HG02798 (cell line): ENCODE measurements around the gene SERPINB3.
"Not testable (repeated sequence)": the region's sequence is repeated elsewhere in the genome, so short reads cannot be mapped to it uniquely, and the experiment has no call there.

ENCODE experiments used
- ATAC-seq: cut with Tn5 transposase; IDR thresholded peaks from one replicate; pipeline ENCODE4 v1.9.1; 2021; ENCODE audit warnings: mild to moderate bottlenecking; ENCODE audit not compliant: unreplicated experiment, poor library complexity

Gene SERPINB3

DNA sequence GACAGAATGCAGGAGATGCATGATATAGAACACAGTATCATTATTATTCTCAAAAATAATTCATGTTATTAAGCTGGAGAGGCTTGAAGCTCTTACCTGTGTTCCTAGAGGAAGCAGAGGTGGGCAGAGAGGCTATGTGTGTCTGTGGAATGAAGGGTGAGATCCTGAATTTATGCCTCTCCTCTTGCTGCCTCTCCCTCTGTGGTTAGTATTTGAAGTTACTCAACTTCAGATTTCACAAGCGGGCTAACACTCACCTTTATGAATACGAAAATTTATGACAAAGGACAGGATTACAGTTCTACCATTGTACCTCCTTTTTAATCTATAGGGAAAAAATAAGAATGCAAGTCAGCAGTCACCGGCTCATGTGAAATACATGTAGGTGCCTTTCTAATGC lies at the start of gene SERPINB3:
Gene SERPINB3 (minus strand): TSS at position 144 of the 400 bp plus-strand sequence. CDS start 677 bp downstream, outside the sequence.
- not testable (repeated sequence) for ATAC-seq

DNA sequence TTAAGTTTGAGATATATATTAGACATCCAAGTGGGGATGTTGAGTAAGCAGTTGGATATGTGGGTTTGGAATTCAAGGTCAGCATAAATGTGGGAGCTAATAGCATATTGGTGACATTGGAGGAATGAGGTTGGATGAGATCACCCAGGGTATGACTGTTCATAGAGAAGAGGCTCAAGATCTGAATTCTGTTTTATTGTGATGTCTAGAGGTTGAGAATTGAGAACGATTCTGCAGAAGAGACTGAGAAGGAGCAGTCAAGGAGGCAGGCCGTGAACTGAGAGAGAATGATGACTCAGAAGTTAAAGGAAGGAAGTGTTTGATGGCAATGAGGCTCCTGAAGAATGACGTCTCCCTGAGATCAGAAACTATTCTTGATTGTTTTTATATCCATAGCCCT lies 47.0 kb upstream of the SERPINB3 start:
- ATAC-seq = no peak

DNA sequence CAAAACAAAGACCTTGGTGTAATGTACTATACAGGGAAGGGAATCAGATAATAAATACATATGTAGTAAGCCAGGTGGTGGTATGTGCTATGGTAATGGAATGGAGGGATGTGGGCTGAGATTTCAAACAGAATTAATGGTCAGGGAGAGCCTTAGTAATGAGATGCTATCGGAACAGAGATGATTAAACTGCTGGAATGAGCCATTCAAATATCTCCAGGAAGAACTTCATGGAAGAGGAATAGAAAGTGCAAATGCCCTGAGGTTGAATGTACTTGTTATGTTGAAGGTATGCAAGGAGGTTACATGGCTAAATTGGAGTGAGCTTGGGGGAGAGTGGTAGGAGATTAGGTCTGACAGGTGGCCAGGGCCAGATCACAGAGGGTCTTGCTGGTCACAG lies 46.1 kb upstream of the SERPINB3 start:
- no peak for ATAC-seq

DNA sequence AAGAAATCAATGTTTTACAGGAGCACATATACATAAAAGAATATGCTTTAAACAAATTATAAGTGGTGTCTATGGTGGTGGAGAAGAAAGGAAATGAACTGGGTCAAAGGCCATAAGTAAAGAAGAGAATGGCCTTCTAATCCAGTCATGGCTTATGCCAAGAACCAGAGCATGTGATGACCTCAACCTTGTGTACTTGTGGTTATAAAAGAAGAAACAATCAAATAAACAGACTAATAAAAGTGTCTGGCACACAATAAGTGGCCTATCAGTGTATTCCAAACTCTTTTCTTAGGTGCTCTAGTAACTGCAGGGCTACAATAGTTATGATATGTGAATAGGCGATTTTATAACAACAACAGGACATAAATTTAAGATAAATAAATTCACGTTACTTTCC lies 43.7 kb upstream of the SERPINB3 start:
- no peak for ATAC-seq

DNA sequence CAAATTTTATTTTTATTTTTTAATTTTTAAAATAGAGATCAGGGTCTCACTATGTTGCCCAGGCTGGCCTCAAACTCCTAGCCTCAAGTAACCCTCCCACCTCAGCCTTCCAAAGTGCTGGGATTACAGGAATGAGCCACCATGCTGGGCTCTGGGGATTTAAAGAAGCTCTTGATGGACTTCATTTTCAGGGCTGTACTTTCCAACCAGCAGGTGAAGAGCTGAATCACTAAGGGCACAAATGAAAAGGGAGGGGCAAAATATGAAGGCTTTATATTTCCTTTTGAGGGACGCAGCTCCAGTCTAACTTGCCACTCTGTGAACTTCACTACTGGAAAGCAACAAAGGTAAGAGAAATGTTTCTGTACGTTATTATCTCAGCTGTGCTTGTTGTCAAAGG lies 41.0 kb upstream of the SERPINB3 start, which contains the start of gene SERPINB11:
Gene SERPINB11 (plus strand): TSS at position 301 of the 400 bp plus-strand sequence. CDS start 7,234 bp downstream, outside the sequence.
- no peak for ATAC-seq

DNA sequence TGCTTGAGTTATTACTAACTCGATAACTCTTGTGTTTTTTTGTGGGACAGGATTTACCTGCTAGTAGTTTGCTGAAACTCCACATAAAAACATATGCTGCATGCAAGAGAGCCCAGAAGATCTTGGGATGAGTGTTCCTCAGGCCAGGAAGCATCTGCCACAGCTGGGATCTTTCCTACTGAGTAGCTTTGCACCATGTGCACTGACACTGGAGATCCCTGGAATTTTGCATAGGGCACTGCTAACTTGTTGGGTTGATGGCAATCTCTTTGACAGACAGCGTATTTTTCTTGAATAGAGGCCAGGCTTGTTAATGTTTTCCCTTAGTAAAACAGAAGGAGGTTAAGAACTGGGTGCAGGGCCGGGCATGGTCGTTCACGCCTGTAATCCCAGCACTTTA lies 40.3 kb upstream of the SERPINB3 start:
- no peak for ATAC-seq

DNA sequence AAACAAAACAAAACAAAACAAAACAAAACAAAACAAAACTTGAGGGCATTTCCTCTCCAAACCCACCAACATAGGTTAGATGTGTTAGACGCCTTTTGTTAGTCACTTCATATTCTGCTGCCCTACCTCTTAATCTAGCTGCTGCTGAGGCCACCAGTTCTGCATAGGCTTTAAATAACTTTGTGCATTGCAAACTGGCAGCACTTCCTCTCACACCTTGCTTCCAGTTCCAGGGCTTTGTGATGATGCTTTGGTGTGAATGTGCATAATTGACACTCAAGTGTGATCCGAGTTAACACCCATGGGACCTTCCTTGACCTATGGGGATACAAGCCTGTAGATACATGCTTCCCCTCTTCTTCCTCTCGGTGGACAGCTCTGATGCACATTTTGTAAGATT lies 38.8 kb upstream of the SERPINB3 start:
- no peak for ATAC-seq

DNA sequence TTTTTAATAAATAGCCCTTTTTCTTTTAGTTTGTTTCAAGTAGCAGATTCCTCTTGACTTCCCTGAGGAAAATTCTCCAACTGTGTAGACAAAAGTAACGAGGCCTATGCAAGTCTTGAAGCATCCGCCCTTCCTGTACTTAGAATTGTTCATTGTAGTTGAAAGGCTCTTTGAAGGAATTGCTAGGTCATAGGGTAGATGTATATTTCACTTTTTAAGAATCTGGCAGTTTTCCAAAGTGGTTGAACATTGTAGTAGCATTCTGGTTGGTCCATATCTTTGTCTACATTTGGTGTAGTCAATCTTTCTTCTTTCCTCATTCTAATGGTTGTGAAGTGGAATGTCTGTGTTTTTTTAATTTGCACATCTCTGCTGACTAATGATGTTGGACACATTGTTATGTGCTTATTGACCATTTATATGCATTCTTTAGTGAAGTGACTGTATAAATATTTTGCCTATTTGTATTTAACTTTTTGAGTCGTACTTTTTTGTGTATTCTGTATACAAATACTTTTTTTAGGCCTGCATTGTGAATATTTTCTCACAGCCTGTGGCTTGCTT lies 35.5 kb upstream of the SERPINB3 start:
- no peak for ATAC-seq

DNA sequence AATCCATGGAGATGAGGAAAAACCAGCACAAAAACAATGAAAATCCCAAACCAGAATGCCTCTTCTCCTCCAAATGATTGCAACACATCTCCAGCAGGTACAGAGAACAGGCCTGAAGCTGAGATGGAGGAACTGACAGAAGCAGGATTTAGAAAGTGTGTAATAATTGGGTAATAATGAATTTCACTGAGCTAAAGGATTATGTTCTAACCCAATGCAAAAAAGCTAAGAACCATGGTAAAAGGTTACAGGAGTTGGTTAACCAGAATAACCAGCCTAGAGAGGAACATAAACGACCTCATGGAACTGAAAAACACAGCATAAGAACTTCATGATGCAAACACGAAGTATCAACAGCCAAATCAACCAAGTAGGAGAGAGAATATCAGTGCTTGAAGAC lies 27.4 kb upstream of the SERPINB3 start:
- ATAC-seq = no peak

DNA sequence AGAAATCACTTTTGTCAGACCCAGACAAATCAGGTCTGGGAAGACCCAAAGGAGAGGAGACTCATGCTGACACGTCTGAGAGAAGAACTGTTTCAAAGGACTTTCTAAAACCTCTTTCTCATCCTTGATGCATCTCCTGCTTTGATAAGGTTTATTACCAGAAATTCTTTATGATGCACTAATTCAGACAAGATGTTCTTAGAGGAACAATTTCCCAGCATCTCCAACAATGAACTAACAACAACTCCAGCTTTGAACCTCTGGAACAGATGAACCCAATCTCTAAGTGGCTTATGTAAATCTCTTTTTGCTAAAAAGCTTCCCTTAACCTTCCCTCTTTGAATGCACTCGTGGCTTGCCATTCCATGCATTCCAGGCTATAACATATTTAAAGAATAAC lies 25.2 kb upstream of the SERPINB3 start:
- no peak for ATAC-seq

DNA sequence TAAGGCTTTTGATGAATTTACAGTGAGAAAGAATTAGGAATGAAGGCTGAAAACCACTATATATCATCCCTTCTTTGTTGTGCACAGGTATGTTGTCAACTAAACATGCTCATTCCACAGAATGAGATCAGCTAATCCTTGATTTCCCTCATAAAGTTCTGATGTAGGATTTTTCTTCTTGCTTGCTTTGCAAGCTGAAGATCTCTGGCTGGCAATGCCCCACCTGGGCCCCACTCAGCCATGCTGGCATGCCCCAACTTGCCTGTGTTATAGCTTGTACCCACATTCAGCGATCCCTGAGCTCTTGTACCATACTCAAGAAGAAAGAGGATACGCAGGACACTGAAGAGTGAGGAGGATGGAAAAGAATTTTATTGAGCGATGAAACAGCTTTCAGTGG lies 23.0 kb upstream of the SERPINB3 start:
- no peak for ATAC-seq

DNA sequence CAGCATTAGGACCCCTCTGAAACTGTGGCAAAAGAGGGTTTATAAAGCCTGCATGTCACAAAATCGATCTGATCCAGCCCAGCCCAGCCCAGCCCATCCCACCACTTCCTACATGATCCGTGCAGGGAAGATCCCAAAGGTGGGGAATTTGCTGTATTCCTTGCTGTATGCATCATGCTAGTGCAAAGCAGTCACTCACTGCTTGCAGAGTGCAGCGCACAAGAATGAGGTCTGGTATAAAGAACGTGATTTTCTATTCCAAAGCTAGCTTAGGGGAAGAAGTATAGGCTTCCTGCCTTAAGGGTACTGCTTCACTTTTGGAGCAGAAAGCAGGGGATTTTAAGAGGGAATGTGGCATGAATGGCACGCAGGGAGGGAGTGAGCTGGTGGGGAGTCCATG lies 22.2 kb upstream of the SERPINB3 start:
- no peak for ATAC-seq

DNA sequence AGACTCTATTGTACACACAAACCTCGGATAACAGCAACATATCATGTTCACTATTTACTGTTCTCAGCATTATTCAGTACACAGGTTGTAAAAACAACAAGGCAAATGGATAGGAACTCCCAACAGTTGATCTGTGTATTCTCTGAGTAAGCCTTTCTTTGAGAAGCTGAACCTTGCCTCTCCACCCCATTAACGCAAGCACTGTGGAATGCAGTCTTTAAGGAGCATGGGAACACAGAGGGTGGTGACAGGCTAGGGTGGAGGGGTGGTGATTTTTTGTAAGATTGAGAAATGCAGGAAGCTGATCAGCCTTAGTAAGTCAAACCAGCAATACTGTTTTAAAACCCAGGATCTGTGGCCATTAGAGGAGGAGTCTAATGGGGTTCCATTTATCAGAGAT lies 21.5 kb upstream of the SERPINB3 start:
- no peak for ATAC-seq

DNA sequence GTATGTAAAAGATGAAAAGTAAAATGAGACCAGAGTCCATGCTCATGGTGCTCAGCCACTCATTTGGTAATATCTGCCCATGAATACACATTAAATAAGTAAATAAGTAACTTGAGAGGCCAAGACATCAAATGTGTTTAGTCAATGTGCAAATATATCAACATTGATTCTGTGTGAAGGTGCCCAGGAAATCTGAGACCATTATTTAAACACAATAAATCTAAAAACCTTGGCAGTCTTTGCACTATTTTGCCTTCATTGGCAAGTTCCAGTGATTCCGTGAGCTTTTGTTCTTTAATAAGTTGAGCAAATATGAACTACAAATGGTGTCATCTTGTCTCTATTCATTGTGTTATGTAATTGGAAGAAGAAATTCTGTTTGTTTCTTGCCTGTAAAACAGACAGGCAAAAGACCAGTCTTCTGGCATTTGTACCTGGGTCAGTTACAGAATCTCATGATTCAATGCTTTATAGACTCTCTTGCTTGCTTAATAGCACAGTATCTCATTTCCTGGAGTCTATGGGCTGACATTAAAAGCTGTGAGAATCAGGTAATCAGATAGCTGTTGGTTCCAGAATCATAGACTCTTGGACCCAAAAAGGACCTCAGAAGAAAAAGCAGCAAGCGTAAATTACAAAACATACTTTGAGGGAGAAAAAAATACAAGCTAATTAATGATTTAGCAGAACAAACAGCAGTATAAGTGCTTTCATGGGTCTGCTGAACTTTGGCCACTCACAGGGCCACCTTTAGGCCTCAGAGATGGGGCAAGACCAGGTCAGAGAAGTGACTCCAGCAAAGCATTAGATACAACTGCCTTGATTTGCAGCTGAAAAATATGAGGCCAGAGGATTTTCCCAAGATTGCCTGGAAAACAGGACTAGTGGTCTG lies 20.0 kb upstream of the SERPINB3 start:
- no peak for ATAC-seq

DNA sequence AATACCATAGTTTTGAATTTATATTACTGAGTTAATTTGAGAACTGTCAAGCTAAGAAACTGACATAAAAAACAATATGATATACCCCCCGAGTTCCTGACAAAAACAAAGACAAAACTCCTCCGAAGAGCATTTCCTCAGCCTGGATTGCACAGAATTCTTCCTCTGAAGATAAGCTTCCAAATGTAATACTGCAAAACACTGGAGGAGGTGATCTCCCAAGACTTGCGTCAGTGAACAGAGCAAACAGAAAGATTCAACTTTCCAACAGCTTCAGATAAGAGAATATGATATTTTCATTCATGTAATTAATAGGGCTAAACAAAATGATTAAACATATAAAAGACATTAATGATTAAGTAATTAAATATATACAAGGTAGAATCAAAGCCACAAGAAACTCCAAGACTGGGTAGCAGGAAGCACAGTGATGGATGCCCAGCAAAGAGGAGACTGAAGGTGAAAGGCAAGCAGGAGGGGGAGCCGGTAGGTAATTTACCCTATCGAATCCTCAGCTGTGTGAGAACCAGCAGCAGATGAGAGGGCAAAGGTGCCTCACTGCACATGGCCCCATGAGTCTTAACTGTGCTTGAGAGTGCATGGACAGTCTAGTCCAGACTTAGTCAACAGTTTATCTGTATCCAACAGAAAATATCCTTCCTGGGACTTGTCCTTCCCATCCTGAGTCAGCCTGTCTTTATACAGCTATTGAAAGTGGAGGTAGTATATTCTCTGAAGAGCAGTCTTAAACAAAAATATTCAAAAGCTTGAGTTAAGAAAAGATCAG lies 18.3 kb upstream of the SERPINB3 start:
- ATAC-seq = no peak

DNA sequence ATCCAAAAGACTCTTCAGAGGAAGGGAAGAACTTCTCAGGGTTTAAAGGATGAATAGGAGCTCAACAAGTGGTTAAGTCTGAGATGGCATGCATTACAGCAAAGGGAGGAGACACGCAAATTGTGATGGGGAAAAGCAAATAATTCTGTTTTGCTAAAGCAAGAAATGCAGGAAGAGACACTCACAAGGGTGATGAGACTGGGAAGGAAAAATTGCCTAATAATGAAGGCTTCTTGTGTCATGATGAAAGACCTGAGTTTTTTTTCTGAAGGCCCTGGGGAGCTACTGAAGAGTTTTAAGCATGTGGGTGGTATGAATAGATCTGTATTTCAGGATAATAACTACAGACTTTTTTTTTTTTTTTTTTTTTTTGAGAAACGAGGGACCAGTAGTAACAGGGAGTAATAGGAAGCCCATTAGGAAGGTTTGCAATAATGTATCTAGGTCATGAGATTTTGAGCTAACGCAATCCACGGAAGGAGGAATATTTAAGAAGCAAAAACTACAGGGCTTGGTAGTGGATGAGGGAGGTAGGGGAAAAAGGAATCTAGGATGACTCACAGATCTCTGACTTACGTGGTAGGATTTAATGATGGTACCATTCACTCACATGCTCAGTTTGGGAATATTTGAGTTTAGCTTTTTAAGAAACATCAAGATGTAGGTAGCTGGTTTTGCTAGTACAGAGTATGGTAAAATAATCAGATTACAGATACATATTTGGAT lies 16.0 kb upstream of the SERPINB3 start:
- no peak for ATAC-seq

DNA sequence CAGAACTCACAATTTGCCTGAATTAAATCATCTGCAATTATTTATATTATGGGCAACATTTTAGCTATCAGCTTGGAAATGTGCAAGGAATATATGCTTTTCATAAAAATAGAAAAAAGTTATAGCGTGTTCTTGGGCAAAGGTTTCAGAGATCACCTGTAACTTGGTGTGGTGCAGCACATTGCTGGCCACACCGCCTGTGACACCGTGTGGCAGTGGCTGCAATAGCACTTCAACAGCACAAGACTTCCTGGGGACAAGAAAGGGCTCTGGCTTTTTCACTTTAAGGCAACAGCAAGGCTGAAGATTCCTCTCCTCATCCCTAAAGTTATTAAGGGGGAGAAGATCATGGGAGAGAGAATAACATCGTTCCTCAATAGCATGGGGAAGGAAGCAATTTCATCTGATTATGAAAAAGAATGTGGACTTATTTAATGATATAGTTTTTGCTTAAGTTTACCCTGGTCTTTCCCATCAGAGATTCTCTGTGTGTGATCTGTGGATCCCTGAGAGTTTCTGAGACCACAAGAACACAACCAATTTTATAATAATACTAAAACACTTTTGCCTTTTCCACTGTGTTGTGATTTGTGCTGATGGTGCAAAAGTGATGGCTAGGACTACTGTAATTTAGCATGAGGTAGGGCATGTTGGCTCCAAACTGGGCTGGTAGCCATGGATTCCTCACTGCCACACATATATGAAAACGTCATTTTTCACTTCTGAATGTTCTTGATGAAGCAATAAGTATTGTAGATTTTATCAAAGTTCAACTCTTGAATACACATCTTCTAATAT lies 15.0 kb upstream of the SERPINB3 start:
- peak; percentile 71 for ATAC-seq

DNA sequence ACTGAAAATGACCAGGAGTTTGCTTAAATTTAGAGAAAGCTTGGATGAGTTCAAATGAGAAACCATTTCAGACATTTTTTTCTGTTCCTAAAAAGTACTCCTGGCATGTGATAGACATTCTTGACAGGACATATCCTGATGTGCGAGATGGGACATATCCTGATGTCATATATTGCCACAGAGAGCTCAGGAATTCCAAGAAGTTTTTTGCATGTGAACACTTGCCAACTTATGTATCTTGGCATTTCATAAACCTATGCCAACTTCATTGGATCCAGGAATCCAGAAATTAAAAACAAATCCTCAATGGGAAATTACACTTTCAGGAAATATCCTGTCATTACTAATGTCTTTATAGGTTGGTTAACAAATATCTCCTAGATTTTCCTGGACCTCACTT lies 2.9 kb upstream of the SERPINB3 start:
- no peak for ATAC-seq

DNA sequence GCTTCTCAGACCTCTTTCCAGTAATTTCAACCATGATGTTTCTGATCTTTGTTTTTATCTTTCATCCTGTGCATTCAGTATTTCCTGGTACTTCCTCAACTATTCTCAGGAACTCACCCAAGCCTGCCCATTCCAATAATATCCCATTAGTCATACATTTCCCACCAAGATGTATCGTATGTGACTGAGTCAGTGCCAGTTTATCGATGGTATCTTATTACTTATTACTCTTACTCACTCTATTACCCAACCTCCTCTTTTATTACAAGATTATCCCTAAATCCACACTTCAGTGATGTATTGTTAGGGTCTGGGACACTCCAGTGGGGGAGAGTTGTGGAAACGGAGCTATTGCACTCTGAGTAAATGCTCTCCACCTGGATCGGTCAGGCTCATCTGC lies 2.8 kb downstream of the SERPINB3 start:
- not testable (repeated sequence) for ATAC-seq

DNA sequence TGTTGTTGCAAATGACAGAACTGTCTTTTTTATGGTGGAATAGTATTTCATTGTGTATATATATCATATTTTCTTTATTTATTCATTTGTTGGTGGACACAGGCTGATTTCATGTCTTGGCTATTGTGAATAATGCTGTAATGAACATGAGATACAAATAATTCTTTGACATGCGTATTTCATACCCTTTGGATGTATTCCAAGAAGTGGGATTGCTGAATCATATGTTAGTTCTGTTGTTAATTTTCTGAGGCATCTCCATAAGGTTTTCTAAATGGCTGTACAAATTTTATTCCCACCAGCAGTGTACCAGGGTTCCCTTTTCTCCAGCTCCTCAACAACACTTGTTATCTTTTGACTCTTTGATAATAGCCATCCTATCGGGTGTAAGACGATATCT lies 11.4 kb downstream of the SERPINB3 start:
- not testable (repeated sequence) for ATAC-seq
